Activated CD4-positive, CD25-positive, alpha-beta regulatory T cell treated with anti-CD3 and anti-CD28 coated beads, Interleukin-2, amount 50 U/mL, for 16 hours (primary cell): Measurements from ENCODE around the gene PALLD.

Experiments
- DNase-seq: peaks from one replicate; pipeline ENCODE4 v3.0.0-alpha.2; 2020; ENCODE audit warnings: low read depth, low spot score

PALLD gene

DNA sequence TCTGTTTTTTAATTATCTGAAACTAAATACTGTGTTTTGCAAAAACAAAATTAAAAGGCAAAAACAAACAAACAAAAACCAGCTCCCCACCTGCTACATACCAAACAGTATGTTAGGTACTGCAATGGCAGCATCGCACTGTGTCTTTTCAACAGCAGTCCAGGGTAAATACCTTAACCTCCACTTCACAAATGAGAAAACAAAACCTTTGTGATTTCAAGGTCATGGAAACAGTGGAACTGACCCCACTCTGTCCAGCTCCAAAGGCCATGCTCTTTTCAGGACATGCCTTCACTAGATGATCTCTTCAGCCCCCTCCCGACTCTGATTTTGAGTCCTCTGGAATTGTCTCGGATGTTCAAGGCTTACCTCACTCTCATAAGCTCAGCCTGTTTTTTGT lies 329.8 kb downstream of the PALLD start:
- DNase-seq, result no peak

DNA sequence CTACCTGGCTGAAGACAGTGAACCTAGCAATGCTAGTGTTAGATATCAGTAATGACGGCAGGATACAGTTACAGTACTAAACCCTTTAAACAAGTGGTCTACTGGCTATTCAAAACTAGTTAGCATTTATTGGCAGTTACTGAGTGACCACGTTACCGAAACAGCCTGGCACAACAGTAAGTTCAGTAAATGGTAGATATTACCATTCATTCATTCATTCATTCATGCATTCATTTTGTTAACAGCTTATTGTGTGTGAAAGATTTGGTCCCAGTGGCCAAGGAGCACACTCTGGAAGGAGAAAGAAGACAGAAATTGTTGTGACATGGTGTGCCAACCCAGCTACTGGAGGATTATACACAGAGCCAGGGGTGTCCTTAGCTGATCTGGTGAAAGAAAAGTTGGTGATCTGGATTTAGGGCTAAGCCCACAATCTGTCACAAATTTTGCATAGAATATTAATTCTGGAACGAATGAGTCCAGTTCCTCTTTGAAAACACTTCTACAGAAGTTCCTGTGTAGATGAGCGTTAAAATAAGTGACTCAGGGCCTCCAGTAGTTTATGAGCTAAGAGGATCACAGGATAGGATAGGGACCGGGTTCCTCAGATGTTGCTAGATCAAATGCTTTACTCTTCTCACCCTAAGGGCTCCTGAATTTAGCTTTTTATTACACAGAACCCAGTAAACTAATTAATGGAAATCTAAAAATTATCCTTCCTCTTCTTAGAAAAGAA lies 334.1 kb downstream of the PALLD start:
- DNase-seq, result no peak

DNA sequence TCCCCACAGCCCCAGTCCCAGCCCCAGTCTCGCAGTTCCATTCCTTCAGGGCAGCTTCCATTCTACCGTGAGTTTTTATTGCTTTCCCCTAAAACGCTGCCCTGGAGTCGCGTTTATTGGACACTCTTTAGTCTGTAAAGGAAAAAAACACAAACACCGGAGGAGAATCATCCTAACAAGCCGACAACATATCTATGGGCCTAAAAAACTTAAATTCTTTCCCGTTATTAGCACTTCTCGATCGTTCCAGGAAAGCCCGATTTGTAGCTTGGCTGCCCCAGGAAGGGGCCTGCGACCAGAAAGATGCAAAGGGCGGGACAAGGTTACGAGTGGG lies 334.7 kb downstream of the PALLD start:
- no peak for DNase-seq

- DNase-seq, result peak; percentile 8
These were observed 335.3 kb downstream of the PALLD start for GRCh38 chr4:168831919-168832762.

- no peak for DNase-seq
These were observed 336.1 kb downstream of the PALLD start for GRCh38 chr4:168832763-168833575.

- DNase-seq, result no peak
These were observed 337.0 kb downstream of the PALLD start for GRCh38 chr4:168833881-168834280.

GRCh38 chr4:168835880-168836454 lies 339.1 kb downstream of the PALLD start:
- DNase-seq, result no peak

DNA sequence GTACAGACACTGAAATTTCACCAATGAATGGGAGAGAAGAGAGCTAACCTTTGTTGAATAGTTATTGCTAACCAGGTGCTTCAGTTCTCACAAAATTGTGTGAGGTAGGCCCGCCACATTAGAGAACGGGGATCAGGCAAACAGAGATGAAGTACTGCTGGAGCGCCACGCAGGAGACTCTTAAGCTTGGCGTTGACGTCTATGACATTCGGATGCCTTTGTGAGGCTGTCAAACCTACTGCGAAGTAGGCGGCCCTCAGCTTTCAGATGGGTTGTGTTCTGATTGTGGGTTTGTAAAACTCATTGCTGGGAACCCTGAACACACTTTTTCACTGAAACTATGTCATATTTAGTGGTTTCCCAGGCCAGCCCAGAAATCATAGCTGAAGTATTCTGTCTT lies 339.6 kb downstream of the PALLD start:
- no peak for DNase-seq

DNA sequence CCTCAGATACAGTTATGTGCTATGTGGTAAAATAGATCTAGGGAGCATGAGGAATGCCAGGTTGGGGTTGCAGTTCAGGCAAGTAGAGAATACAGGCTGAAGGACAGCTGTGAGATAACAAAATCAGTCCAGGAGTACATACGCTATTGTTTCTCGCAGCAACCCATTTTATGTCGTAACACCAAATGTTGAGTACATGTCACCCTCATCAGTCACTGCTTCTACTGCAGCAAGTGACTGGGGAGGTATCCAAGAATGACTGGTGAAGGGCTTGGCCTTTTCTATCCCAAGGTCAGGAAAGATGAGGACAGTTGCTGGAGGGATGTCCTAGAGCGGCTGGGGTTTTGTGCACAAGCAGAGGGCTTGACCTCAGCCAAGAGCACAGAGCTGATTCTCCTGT lies 341.1 kb downstream of the PALLD start:
- no peak for DNase-seq

- DNase-seq, result no peak
These were observed 343.0 kb downstream of the PALLD start for GRCh38 chr4:168839758-168840391.

- DNase-seq, result no peak
These were observed 343.5 kb downstream of the PALLD start for GRCh38 chr4:168840392-168840763.

DNA sequence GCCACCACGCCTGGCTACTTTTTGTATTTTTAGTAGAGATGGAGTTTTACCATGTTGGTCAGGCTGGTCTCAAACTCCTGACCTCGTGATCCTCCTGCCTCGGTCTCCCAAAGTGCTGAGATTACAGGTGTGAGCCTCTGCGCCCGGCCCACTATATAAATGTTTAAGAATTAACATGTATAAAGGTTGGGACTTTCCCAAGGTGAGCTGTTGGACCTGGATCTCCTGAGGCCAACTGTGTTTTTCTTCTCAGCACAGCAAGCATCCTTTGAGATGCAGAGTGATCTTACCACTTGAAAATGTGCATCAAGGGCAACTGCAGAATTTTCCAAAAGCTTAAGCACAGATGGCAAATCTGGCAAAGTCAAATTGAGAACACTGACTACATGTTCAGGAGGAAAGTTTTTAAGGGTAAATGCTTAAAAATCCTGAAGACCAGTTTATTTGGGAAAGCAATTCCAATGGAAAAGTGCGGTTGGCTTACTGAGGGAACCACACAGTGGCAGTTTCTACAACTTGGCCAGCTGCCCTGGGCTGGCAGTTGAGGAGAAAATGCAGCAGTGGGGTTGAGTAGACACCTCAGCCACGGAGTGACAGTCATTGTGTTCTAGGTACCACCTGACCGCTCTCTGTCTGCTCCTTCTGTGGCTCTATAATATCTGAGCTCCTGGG lies 344.3 kb downstream of the PALLD start:
- no peak for DNase-seq

GRCh38 chr4:168841672-168842019 lies 344.8 kb downstream of the PALLD start:
- DNase-seq, result no peak

- no peak for DNase-seq
These were observed 345.3 kb downstream of the PALLD start for GRCh38 chr4:168842186-168842585.

GRCh38 chr4:168843635-168844034 lies 346.8 kb downstream of the PALLD start:
- DNase-seq, result no peak

GRCh38 chr4:168844353-168845049 lies 347.6 kb downstream of the PALLD start:
- DNase-seq, result no peak

- DNase-seq, result no peak
These were observed 349.0 kb downstream of the PALLD start for GRCh38 chr4:168845897-168846296.

- no peak for DNase-seq
These were observed 349.6 kb downstream of the PALLD start for GRCh38 chr4:168846414-168846813.

DNA sequence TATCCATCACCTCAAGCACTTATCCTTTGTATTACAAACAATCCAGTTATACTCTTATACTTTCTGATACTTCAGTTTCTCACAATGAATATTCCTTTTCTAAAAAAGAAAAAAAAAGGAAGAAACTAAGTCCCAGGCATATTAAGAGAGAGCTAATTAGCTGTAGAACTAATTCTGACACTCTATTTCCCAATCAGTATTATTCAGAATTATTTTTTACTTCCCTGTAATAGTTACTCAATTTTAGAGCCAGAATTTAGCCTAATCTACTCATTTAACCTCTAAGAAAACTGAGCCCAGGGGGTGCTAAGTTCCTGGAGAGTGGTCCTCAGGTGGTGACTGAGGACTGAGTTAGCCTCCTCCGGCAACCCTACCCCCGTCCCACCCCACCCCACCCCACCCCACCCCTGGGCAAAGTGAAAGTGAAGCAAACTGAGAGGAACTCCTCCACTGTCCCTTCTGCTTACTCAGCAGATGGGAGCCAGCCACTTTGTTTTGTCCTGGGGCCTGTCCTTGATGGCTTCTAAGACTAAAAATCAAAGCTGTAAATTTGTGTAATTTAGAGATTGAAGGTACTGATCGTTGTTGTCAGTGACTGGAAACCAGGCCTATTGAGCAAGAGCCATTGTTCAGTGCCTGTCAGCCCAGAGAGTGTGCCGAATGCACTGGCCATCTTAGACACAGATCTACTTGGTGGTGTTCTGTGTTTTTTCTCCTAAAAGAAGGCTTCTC lies 351.1 kb downstream of the PALLD start:
- no peak for DNase-seq
